NCI-H1694 (cell line): ENCODE measurements around the gene TXN2.

Experiments used
- DNase-seq: peaks from one replicate; lab custom pipeline; 2025; lab: John Stamatoyannopoulos, UW

TXN2 gene

GRCh38 chr22:36486619-36487384 lies 5.4 kb upstream of the TXN2 start:
- peak; percentile 23 for DNase-seq

GRCh38 chr22:36480941-36481392 lies 473 bp downstream of the TXN2 start:
- no peak for DNase-seq

GRCh38 chr22:36478966-36479365 lies 2.5 kb downstream of the TXN2 start:
- DNase-seq, result no peak

- no peak for DNase-seq
Observed at GRCh38 chr22:36475341-36475740, 6.1 kb downstream of the TXN2 start.

- no peak for DNase-seq
Observed at GRCh38 chr22:36472689-36473088, 8.8 kb downstream of the TXN2 start.

GRCh38 chr22:36471341-36471821 lies 10.1 kb downstream of the TXN2 start:
- no peak for DNase-seq

GRCh38 chr22:36470994-36471331 lies 10.5 kb downstream of the TXN2 start:
- no peak for DNase-seq

- peak; percentile 43 for DNase-seq
Observed at GRCh38 chr22:36470162-36470993, 11.1 kb downstream of the TXN2 start.

- DNase-seq, result no peak
Observed at GRCh38 chr22:36469094-36469710, 12.2 kb downstream of the TXN2 start.

GRCh38 chr22:36467946-36468345 lies 13.5 kb downstream of the TXN2 start:
- DNase-seq, result no peak

GRCh38 chr22:36467042-36467810 lies 14.2 kb downstream of the TXN2 start:
- DNase-seq, result no peak

GRCh38 chr22:36466258-36466657 lies 15.2 kb downstream of the TXN2 start:
- DNase-seq, result no peak

GRCh38 chr22:36465232-36466021 lies 16.0 kb downstream of the TXN2 start:
- no peak for DNase-seq

- no peak for DNase-seq
Observed at GRCh38 chr22:36464715-36465231, 16.7 kb downstream of the TXN2 start.

GRCh38 chr22:36463783-36464184 lies 17.7 kb downstream of the TXN2 start:
- DNase-seq, result no peak

- DNase-seq, result peak; percentile 52
Observed at GRCh38 chr22:36461665-36462649, 19.5 kb downstream of the TXN2 start.

GRCh38 chr22:36460202-36460601 lies 21.2 kb downstream of the TXN2 start:
- no peak for DNase-seq

GRCh38 chr22:36457688-36458450 lies 23.6 kb downstream of the TXN2 start:
- no peak for DNase-seq

GRCh38 chr22:36456464-36456845 lies 25.0 kb downstream of the TXN2 start:
- no peak for DNase-seq
